IMR-90 (cell line): ENCODE measurements around the gene ZNF611. TPM values are rescaled to one million over a fixed set of nuclear protein-coding genes. Genes with fewer than 3 reads are reported as not detected.

Experiments
- ATAC-seq: fragments of 200-7000 bp; cut with Tn5 transposase; 2 replicates; pipeline ENCODE4 v1.9.1; 2020; ENCODE audit warnings: low read depth, mild to moderate bottlenecking, moderate library complexity
- BruUV-seq: library from RNA; stranded (reverse); fragments of 400-500 nt; replicated peaks from 2 replicates; lab custom pipeline; 2021; lab: Mats Ljungman, UMichigan
- CTCF ChIA-PET: fragments of 300-600 bp; formaldehyde crosslinking; extraction: SDS; loops from one replicate; lab custom pipeline; 2021; ENCODE audit warnings: antibody characterized with exemption; lab: Yijun Ruan, JAX
- POLR2A ChIA-PET: fragments of 300-600 bp; sonication (Branson Sonifier 250); formaldehyde crosslinking; loops from one replicate; lab custom pipeline; 2022; ENCODE audit warnings: antibody characterized with exemption; ENCODE audit not compliant: unreplicated experiment; lab: Charles Lee
- DNase-seq: peaks from one replicate; pipeline ENCODE4 v3.0.0; 2013
- H2AFZ ChIP-seq: replicated peaks from 2 replicates; pipeline ENCODE3; 2013; ENCODE audit warnings: low read length, mild to moderate bottlenecking; ENCODE audit not compliant: poor library complexity
- H2AK5ac ChIP-seq: 2 replicates; pipeline ENCODE4 v1.6.1; 2013; ENCODE audit warnings: low read depth, low read length, inconsistent platforms
- H2AK9ac ChIP-seq: replicated peaks from 2 replicates; pipeline ENCODE3; 2013; ENCODE audit warnings: mild to moderate bottlenecking, low read depth, low read length, moderate library complexity; ENCODE audit not compliant: poor library complexity
- H2BK120ac ChIP-seq: 2 replicates; pipeline ENCODE4 v1.6.1; 2013; ENCODE audit warnings: low read depth, low read length, inconsistent platforms
- H2BK15ac ChIP-seq: 3 replicates; pipeline ENCODE4 v1.6.1; 2013; ENCODE audit warnings: low read depth, low read length, inconsistent platforms
- H2BK20ac ChIP-seq: 2 replicates; pipeline ENCODE4 v1.6.1; 2013; ENCODE audit warnings: low read depth, mild to moderate bottlenecking, inconsistent platforms, low read length, moderate library complexity
- H2BK5ac ChIP-seq: 2 replicates; pipeline ENCODE4 v1.6.1; 2013; ENCODE audit warnings: mild to moderate bottlenecking, low read depth, low read length, inconsistent platforms; ENCODE audit not compliant: poor library complexity, severe bottlenecking
- H3K14ac ChIP-seq: replicated peaks from 2 replicates; pipeline ENCODE4 v1.6.1; 2013; ENCODE audit warnings: low read depth, low read length, inconsistent platforms
- H3K18ac ChIP-seq: 2 replicates; pipeline ENCODE4 v1.6.1; 2013; ENCODE audit warnings: low read depth, low read length, control low read depth
- H3K23ac ChIP-seq: 2 replicates; pipeline ENCODE4 v1.6.1; 2013; ENCODE audit warnings: low read depth, low read length, inconsistent platforms
- H3K27ac ChIP-seq: 2 replicates; pipeline ENCODE4 v1.5.1; 2013; ENCODE audit warnings: mild to moderate bottlenecking, control low read depth, low read length; ENCODE audit not compliant: insufficient read depth
- H3K27me3 ChIP-seq: 2 replicates; pipeline ENCODE4 v1.6.1; 2013; ENCODE audit warnings: low read length; ENCODE audit not compliant: control insufficient read depth, insufficient read depth
- H3K36me3 ChIP-seq: 2 replicates; pipeline ENCODE4 v1.6.1; 2013; ENCODE audit warnings: low read length, mixed read lengths; ENCODE audit not compliant: control insufficient read depth, insufficient read depth
- H3K4ac ChIP-seq: 2 replicates; pipeline ENCODE4 v1.6.1; 2013; ENCODE audit warnings: low read depth, low read length, inconsistent platforms
- H3K4me1 ChIP-seq: 2 replicates; pipeline ENCODE4 v1.6.1; 2013; ENCODE audit warnings: low read length, mixed read lengths; ENCODE audit not compliant: control insufficient read depth, insufficient read depth
- H3K4me2 ChIP-seq: 2 replicates; pipeline ENCODE4 v1.6.1; 2013; ENCODE audit warnings: low read depth, mild to moderate bottlenecking, control low read depth, low read length, moderate library complexity
- H3K4me3 ChIP-seq: 2 replicates; pipeline ENCODE4 v1.5.1; 2013; ENCODE audit warnings: low read depth, mild to moderate bottlenecking, control low read depth, low read length, moderate library complexity; ENCODE audit not compliant: insufficient read depth
- H3K56ac ChIP-seq: 2 replicates; pipeline ENCODE4 v1.6.1; 2013; ENCODE audit warnings: low read length, inconsistent platforms; ENCODE audit not compliant: insufficient read depth; ENCODE audit errors: extremely low read depth
- H3K79me1 ChIP-seq, 2 experiments: 2 replicates each; pipeline ENCODE4 v1.6.1; 2013; ENCODE audit warnings: low read length in 2 of 2, inconsistent platforms in 1 of 2, low read depth in 1 of 2
- H3K9ac ChIP-seq: 2 replicates; pipeline ENCODE4 v1.6.1; 2013; ENCODE audit warnings: low read depth, low read length, control low read depth
- H3K9me1 ChIP-seq: 2 replicates; pipeline ENCODE4 v1.6.1; 2013; ENCODE audit warnings: low read length, inconsistent platforms; ENCODE audit not compliant: insufficient read depth
- H3K9me3 ChIP-seq: 2 replicates; pipeline ENCODE4 v1.6.1; 2013; ENCODE audit warnings: low read length; ENCODE audit not compliant: control insufficient read depth, insufficient read depth
- H4K20me1 ChIP-seq: 2 replicates; pipeline ENCODE4 v1.6.1; 2013; ENCODE audit warnings: low read length, inconsistent platforms; ENCODE audit not compliant: insufficient read depth
- H4K5ac ChIP-seq: 2 replicates; pipeline ENCODE4 v1.6.1; 2013; ENCODE audit warnings: mild to moderate bottlenecking, low read depth, low read length, control low read depth
- H4K8ac ChIP-seq, 2 experiments: 2 replicates each; pipeline ENCODE4 v1.6.1; 2013; ENCODE audit warnings: low read depth in 2 of 2, low read length in 2 of 2, control low read depth in 1 of 2, inconsistent platforms in 1 of 2
- H4K91ac ChIP-seq: 2 replicates; pipeline ENCODE4 v1.6.1; 2013; ENCODE audit warnings: low read depth, low read length, inconsistent platforms; ENCODE audit not compliant: insufficient read depth
- CEBPB ChIP-seq: IDR thresholded peaks from 2 replicates; pipeline ENCODE4 v1.6.1; 2012; ENCODE audit warnings: low read depth, low read length, improper control_type of control experiment
- RCOR1 ChIP-seq: IDR thresholded peaks from 2 replicates; pipeline ENCODE4 v1.6.1; 2012; ENCODE audit warnings: mild to moderate bottlenecking, low read length, improper control_type of control experiment; ENCODE audit not compliant: insufficient replicate concordance
- WGBS, 2 experiments: methylation state at CpG; one replicate each; pipeline versions ENCODE4 v1.1.5 to v1.1.7; 2013; ENCODE audit warnings: missing lambda C conversion rate in 2 of 2; ENCODE audit not compliant: insufficient read length in 1 of 2; ENCODE audit errors: extremely low coverage in 2 of 2; 5-methylcytosine and 5-hydroxymethylcytosine counted together
- dilution Hi-C: fragments of 300-500 bp; cut with HindIII; formaldehyde crosslinking; loops from one replicate; pipeline ENCODE4 v1.14.3; 2018; ENCODE audit warnings: low sequenced_read_pairs; ENCODE audit not compliant: unreplicated experiment
- in situ Hi-C: fragments of 300-500 bp; cut with MboI; formaldehyde crosslinking; loops from 3 replicates; pipeline ENCODE4 v1.14.3; 2019; ENCODE audit warnings: low sequenced_read_pairs, inconsistent platforms, mixed read lengths
- intact Hi-C: fragments of 100-400 bp; cut with micrococcal nuclease; formaldehyde crosslinking; loops from 2 replicates; pipeline ENCODE4 v1.10.0; 2022
- polyA plus RNA-seq, 3 experiments: library from polyadenylated mRNA; depleted of rRNA; stranded (reverse); fragments of >200 nt; gene quantifications; 2 replicates each; pipeline ENCODE4 v1.2.3, GENCODE V29; 2012; ENCODE audit warnings: low replicate concordance in 1 of 3
- total RNA-seq: library from RNA; depleted of rRNA; stranded (reverse); fragments of >200 nt; gene quantifications from 2 replicates; pipeline ENCODE4 v1.2.3, GENCODE V29; 2012
- TF ChIP-seq, protein P1 (sequence below): fragments of 150-350 bp; IDR thresholded peaks from 2 replicates; pipeline ENCODE4 v1.6.1; 2016; ENCODE audit warnings: low read depth, mild to moderate bottlenecking, low read length, moderate library complexity, borderline replicate concordance

ZNF611 gene
- total and polyA plus RNA-seq, 2 of the 4 experiments (the other 2 are of a cell fraction), result 3.8 to 8.8 TPM

GRCh38 chr19:52735734-52736133 is 890 bp upstream of the ZNF611 start:
- no peak overlapping the region for H3K56ac ChIP-seq
- H3K4ac ChIP-seq, result no peak overlapping the region
- in situ Hi-C loops, result no loop called here
- no peak for TF ChIP-seq CEBPB
- TF ChIP-seq, protein P1, sequence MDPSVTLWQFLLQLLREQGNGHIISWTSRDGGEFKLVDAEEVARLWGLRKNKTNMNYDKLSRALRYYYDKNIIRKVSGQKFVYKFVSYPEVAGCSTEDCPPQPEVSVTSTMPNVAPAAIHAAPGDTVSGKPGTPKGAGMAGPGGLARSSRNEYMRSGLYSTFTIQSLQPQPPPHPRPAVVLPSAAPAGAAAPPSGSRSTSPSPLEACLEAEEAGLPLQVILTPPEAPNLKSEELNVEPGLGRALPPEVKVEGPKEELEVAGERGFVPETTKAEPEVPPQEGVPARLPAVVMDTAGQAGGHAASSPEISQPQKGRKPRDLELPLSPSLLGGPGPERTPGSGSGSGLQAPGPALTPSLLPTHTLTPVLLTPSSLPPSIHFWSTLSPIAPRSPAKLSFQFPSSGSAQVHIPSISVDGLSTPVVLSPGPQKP, result no peak
- no peak for TF ChIP-seq RCOR1
- no peak overlapping the region for H2BK120ac ChIP-seq
- no peaks in the 10 kb centered on the region; the same call in 1 of the 2 replicates for H3K4me1 ChIP-seq
- no peak overlapping the region for H3K23ac ChIP-seq
- peaks cover 4% of the 10 kb centered on the region; the same call in 1 of the 2 replicates for H3K9me1 ChIP-seq
- H2AK5ac ChIP-seq, result no peak overlapping the region; the same call in 1 of the 2 replicates
- ATAC-seq, result no peak
- intact Hi-C loops, result no loop called here
- no peak overlapping the region for H4K91ac ChIP-seq
- CTCF ChIA-PET, result no interaction called here
- H2BK20ac ChIP-seq, result no peak overlapping the region
- H4K5ac ChIP-seq, result peak overlapping the region; percentile 3; the same call in 1 of the 2 replicates
- H3K4me2 ChIP-seq, result no peak overlapping the region
- H3K27ac ChIP-seq, result no peak overlapping the region; the same call in 1 of the 2 replicates
- no TSS peak for BruUV-seq
- H3K9me3 ChIP-seq, result no peaks in the 10 kb centered on the region
- no peak for DNase-seq
- whole genome bisulfite sequencing, 2 experiments, result no CpG with 5 or more reads among the region's 18 CpGs
- no peak overlapping the region for H2BK15ac ChIP-seq
- H4K8ac ChIP-seq, result peak overlapping the region; percentile 77 to 90; a peak in 3 of 4 replicates
- peak overlapping the region; percentile 72 for H2AFZ ChIP-seq
- no peak overlapping the region for H3K9ac ChIP-seq
- H3K36me3 ChIP-seq, result no peaks in the 10 kb centered on the region
- H3K27me3 ChIP-seq, result no peaks in the 10 kb centered on the region
- no peak overlapping the region for H3K4me3 ChIP-seq
- H3K79me1 ChIP-seq, result peaks cover 8 to 24% of the 10 kb centered on the region in 2 experiments; a peak in 3 of 4 replicates
- POLR2A ChIA-PET, result no interaction called here
- no peak overlapping the region for H3K18ac ChIP-seq
- dilution Hi-C loops, result no loop called here
- no peaks in the 10 kb centered on the region for H4K20me1 ChIP-seq
- no peak overlapping the region for H2AK9ac ChIP-seq
- peak overlapping the region; percentile 49 for H2BK5ac ChIP-seq
- no peak overlapping the region for H3K14ac ChIP-seq
